Keratinocyte (primary cell): ENCODE measurements around the gene FAM135A. TPM values are rescaled to one million over a fixed set of nuclear protein-coding genes. Genes with fewer than 3 reads are reported as not detected.
"Not testable (repeated sequence)": the region's sequence is repeated elsewhere in the genome, so short reads cannot be mapped to it uniquely, and the experiment has no call there.

ENCODE experiments used
- DNase-seq: peaks from one replicate; pipeline ENCODE4 v3.0.0-alpha.2; 2011; ENCODE audit warnings: low read depth, missing footprints, low spot score
- FAIRE-seq: peaks from 2 replicates; lab custom pipeline; 2011; peaks lifted over from hg19 to GRCh38; lab: Jason Lieb, UNC
- H2AFZ ChIP-seq: 2 replicates; pipeline ENCODE4 v1.6.0; 2012; ENCODE audit warnings: low read length, control low read depth, inconsistent platforms; ENCODE audit not compliant: control insufficient read depth
- H3K27ac ChIP-seq: 2 replicates; pipeline ENCODE4 v1.5.1; 2011; ENCODE audit warnings: low read length; ENCODE audit not compliant: control insufficient read depth, insufficient read depth
- H3K27me3 ChIP-seq: 3 replicates; pipeline ENCODE4 v1.6.0; 2011; ENCODE audit warnings: low read length; ENCODE audit not compliant: control insufficient read depth, insufficient read depth; ENCODE audit errors: extremely low read depth
- H3K36me3 ChIP-seq, 2 experiments: 2 replicates in 1 of 2; 3 replicates in 1 of 2; pipeline ENCODE4 v1.5.1; 2011; ENCODE audit warnings: low read length in 2 of 2, mild to moderate bottlenecking in 1 of 2; ENCODE audit not compliant: control insufficient read depth in 2 of 2, insufficient read depth in 2 of 2; ENCODE audit errors: extremely low read depth in 1 of 2
- H3K4me1 ChIP-seq: 3 replicates; pipeline ENCODE4 v1.5.1; 2011; ENCODE audit warnings: low read length; ENCODE audit not compliant: control insufficient read depth, insufficient read depth; ENCODE audit errors: extremely low read depth
- H3K4me2 ChIP-seq: 3 replicates; pipeline ENCODE4 v1.6.0; 2011; ENCODE audit warnings: low read depth, low read length; ENCODE audit not compliant: control insufficient read depth, insufficient read depth; ENCODE audit errors: extremely low read depth
- H3K4me3 ChIP-seq, 3 experiments: fragments of 200-600 bp in 1 of 3; sonication (generic) in 1 of 3; 2 replicates in 2 of 3; 3 replicates in 1 of 3; pipeline ENCODE4 v1.5.1; 2011 to 2016; ENCODE audit warnings: low read length in 3 of 3, mild to moderate bottlenecking in 3 of 3, control low read depth in 2 of 3, inconsistent platforms in 1 of 3, low read depth in 1 of 3, mixed read lengths in 1 of 3, mixed run types in 1 of 3, moderate library complexity in 1 of 3; ENCODE audit not compliant: control insufficient read depth in 2 of 3, insufficient read depth in 2 of 3; ENCODE audit errors: extremely low read depth in 1 of 3
- H3K79me2 ChIP-seq: 2 replicates; pipeline ENCODE4 v1.6.0; 2012; ENCODE audit warnings: low read length; ENCODE audit not compliant: control insufficient read depth, insufficient read depth
- H3K9ac ChIP-seq: 3 replicates; pipeline ENCODE4 v1.6.0; 2011; ENCODE audit warnings: low read length; ENCODE audit not compliant: control insufficient read depth, insufficient read depth; ENCODE audit errors: extremely low read depth
- H3K9me1 ChIP-seq: 3 replicates; pipeline ENCODE4 v1.6.0; 2011; ENCODE audit warnings: low read length; ENCODE audit not compliant: control insufficient read depth, insufficient read depth; ENCODE audit errors: extremely low read depth
- H3K9me3 ChIP-seq: 2 replicates; pipeline ENCODE4 v1.5.1; 2012; ENCODE audit warnings: low read depth, low read length; ENCODE audit not compliant: control insufficient read depth
- H4K20me1 ChIP-seq: 3 replicates; pipeline ENCODE4 v1.6.0; 2011; ENCODE audit warnings: low read length; ENCODE audit not compliant: control insufficient read depth, insufficient read depth; ENCODE audit errors: extremely low read depth
- CTCF ChIP-seq, 3 experiments: IDR thresholded peaks in 1 of 3; conservative IDR thresholded peaks in 1 of 3; optimal IDR thresholded peaks in 1 of 3; 2 replicates in 2 of 3; 3 replicates in 1 of 3; pipeline versions ENCODE3 to v1.5.1; 2011; ENCODE audit warnings: low read length in 3 of 3, mild to moderate bottlenecking in 3 of 3, moderate library complexity in 2 of 3, control low read depth in 1 of 3, inconsistent platforms in 1 of 3; ENCODE audit not compliant: insufficient read depth in 2 of 3; ENCODE audit errors: extremely low read depth in 1 of 3
- EZH2 ChIP-seq: IDR thresholded peaks from one replicate; pipeline ENCODE4 v1.6.1; 2012; ENCODE audit warnings: inconsistent platforms, mild to moderate bottlenecking, low read length, moderate library complexity
- dilution Hi-C: fragments of 300-500 bp; cut with MboI; formaldehyde crosslinking; loops from one replicate; pipeline ENCODE4 v1.7.0; 2020; ENCODE audit warnings: low sequenced_read_pairs; ENCODE audit not compliant: extremely low pct_ligation_motif_present
- polyA plus RNA-seq, 5 experiments: library from polyadenylated mRNA; depleted of rRNA in 3 of 5; stranded (reverse) in 3 of 5; stranded (forward) in 1 of 5; unstranded in 1 of 5; fragments of >200 nt; gene quantifications; 1 replicate in 1 of 5; 2 replicates in 3 of 5; 3 replicates in 1 of 5; pipeline versions ENCODE4 v1.2.1 to v1.2.3, GENCODE V29; 2011 to 2012; ENCODE audit warnings: missing spikeins in 2 of 5, low read depth in 1 of 5, low replicate concordance in 1 of 5

Gene FAM135A
- polyA plus RNA-seq, 1 donor (not counting 4 experiments of a cell fraction or from before 2014, with no cell fraction given): 21.3 TPM

GRCh38 chr6:70551566-70551965 lies 138.3 kb downstream of the FAM135A start:
- DNase-seq (no peak), FAIRE-seq (no peak)
- Histone ChIP-seq H3K36me3 (no peaks in the 10 kb centered on the region), H3K79me2 (no peaks in the 10 kb centered on the region), H4K20me1 (no peaks in the 10 kb centered on the region), H3K4me1 (no peaks in the 10 kb centered on the region), H3K4me3 (no peak overlapping the region), H2AFZ (no peak overlapping the region), H3K27ac (no peak overlapping the region), H3K4me2 (no peak overlapping the region), H3K27me3 (no peaks in the 10 kb centered on the region), H3K9me3 (no peaks in the 10 kb centered on the region), H3K9me1 (no peaks in the 10 kb centered on the region), H3K9ac (no peak overlapping the region)
- dilution Hi-C loops: no loop called here
- TF ChIP-seq CTCF (optimal IDR thresholded peaks at IDR 0.05 in 1 of 3, IDR thresholded peaks at IDR 0.05 in 1 of 3, conservative IDR thresholded peaks at IDR 0.05 in 1 of 3; ENCODE audit: extremely low read depth in 1 of 3, insufficient read depth in 2 of 3, low read length in 3 of 3) (no peak), EZH2 (no peak)

GRCh38 chr6:70552286-70552940 lies 139.1 kb downstream of the FAM135A start:
- H3K4me2 ChIP-seq, H4K20me1 ChIP-seq, H3K36me3 ChIP-seq, H3K9me3 ChIP-seq, DNase-seq, H3K9me1 ChIP-seq, dilution Hi-C loops, H3K4me3 ChIP-seq, H3K9ac ChIP-seq, FAIRE-seq, H3K4me1 ChIP-seq, H2AFZ ChIP-seq, H3K79me2 ChIP-seq, H3K27ac ChIP-seq, H3K27me3 ChIP-seq: not testable (repeated sequence)

GRCh38 chr6:70552974-70553373 lies 139.7 kb downstream of the FAM135A start:
- H3K4me1 ChIP-seq: no peaks in the 10 kb centered on the region
- no peak overlapping the region for H3K4me3 ChIP-seq
- no peaks in the 10 kb centered on the region for H3K36me3 ChIP-seq
- H3K9ac ChIP-seq: no peak overlapping the region
- FAIRE-seq (no peak), DNase-seq (no peak)
- no peaks in the 10 kb centered on the region for H3K79me2 ChIP-seq
- H3K27ac ChIP-seq: no peak overlapping the region
- no peak for TF ChIP-seq EZH2
- no peak for TF ChIP-seq CTCF (optimal IDR thresholded peaks at IDR 0.05 in 1 of 3, IDR thresholded peaks at IDR 0.05 in 1 of 3, conservative IDR thresholded peaks at IDR 0.05 in 1 of 3; ENCODE audit: extremely low read depth in 1 of 3, insufficient read depth in 2 of 3, low read length in 3 of 3)
- no peaks in the 10 kb centered on the region for H4K20me1 ChIP-seq
- H3K4me2 ChIP-seq: no peak overlapping the region
- H3K9me1 ChIP-seq: no peaks in the 10 kb centered on the region
- H3K27me3 ChIP-seq: no peaks in the 10 kb centered on the region
- H2AFZ ChIP-seq: no peak overlapping the region
- dilution Hi-C loops: no loop called here
- H3K9me3 ChIP-seq: no peaks in the 10 kb centered on the region
